ENCODE measurements around the gene MORN5. TPM values are rescaled to one million over a fixed set of nuclear protein-coding genes. Genes with fewer than 3 reads are reported as not detected.

MORN5 gene
- total and polyA plus RNA-seq, 10 donors = 1.4 TPM; not detected in 9

DNA sequence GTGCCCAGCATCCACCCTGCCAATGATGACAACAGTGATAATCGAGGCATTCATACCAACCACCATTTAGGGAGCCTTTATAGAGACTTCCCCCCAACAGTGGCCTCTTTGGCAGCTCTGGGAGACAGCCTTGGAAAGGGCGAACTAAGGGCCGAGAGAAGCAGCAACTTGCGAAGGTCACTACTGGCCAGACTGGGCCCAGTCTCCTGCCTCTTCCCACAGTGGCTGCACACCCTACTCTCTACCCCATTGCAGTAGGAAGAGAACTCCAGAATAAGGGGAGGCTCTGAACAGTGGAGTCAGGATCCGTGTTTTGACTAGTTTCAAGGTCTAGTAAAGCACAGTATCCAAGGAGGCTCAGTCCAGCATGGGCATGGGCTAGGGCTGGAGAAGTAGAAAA, 63.7 kb downstream of the MORN5 start:
- Histone ChIP-seq H3K27me3 (replicated peaks in 1 of 7) (peaks cover 4 to 100% (median 64%) of the 10 kb centered on the region in 7 donors), H3K4me3 (no peak overlapping the region), H3K27ac (no peak overlapping the region), H3K4me1 (peaks cover 16 to 57% (median 39%) of the 10 kb centered on the region in 6 donors), H3K9me3 (no peaks in the 10 kb centered on the region), H3K36me3 (no peaks in the 10 kb centered on the region)
- WGBS, 5 donors = 79 to 91% (median 90%) methylated on average over 5 of the region's 5 CpGs
- no peak for TF ChIP-seq CTCF (IDR thresholded peaks at IDR 0.05 in 8 of 11, conservative IDR thresholded peaks at IDR 0.05 in 3 of 11)
- no peak for TF ChIP-seq POLR2A (IDR thresholded peaks at IDR 0.05)
- no peak for TF ChIP-seq POLR2AphosphoS5 (IDR thresholded peaks at IDR 0.05)
- no peak for DNase-seq
- intact Hi-C loops (cut with DNase I; ENCODE audit: low total_unique reads) = no loop called here

GRCh38 chr9:122225312-122226141, 65.8 kb downstream of the MORN5 start:
- intact Hi-C loops (cut with DNase I; ENCODE audit: low total_unique reads) = no loop called here
- no peak for TF ChIP-seq POLR2A (IDR thresholded peaks at IDR 0.05)
- no peak for TF ChIP-seq CTCF (IDR thresholded peaks at IDR 0.05 in 8 of 11, conservative IDR thresholded peaks at IDR 0.05 in 3 of 11)
- no peak for TF ChIP-seq POLR2AphosphoS5 (IDR thresholded peaks at IDR 0.05)
- peaks cover 4 to 100% (median 60%) of the 10 kb centered on the region in 7 donors for H3K27me3 ChIP-seq (replicated peaks in 1 of 7)

DNA sequence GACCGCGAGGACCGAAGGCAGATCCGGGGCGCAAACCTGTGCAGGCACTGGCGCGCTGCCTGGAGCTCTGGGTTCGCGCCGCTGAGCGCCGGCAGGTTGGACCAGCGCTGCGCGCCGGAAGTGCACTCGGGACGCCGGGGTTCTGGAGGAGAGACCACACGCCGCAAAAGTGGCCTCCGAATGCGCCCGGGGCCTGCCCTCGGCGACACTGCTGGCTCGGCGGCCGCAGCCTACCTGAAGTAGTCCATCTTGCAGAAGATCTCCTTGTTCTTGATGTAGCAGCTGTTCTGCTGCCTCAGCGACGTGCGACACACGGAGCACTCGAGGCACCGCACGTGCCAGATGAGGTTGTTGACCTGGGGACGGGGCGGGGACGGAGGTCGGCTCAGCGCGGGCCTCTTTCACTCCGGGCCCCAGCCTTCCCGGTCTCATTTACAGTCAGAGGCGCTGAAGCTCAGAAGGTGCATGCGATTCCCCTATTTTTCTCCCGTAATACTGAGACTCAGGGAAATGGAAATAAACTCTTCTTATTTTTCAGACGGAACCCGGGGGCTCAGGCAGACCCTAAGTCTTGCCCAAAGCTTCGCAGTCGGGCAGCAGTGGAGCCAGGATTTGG, 66.5 kb downstream of the MORN5 start:
- Histone ChIP-seq H3K4me3 (peak overlapping the region in 2 of 8 donors; percentile 0 to 5), H3K27me3 (replicated peaks in 1 of 7) (peaks cover 4 to 100% (median 52%) of the 10 kb centered on the region in 7 donors), H3K27ac (no peak overlapping the region), H3K36me3 (no peaks in the 10 kb centered on the region), H3K9me3 (no peaks in the 10 kb centered on the region), H3K4me1 (peaks cover 4 to 37% (median 22%) of the 10 kb centered on the region in 6 donors)
- DNase-seq = no peak
- WGBS, 5 donors = 28 to 77% (median 33%) methylated on average over 26 to 51 of the region's 51 CpGs
- intact Hi-C loops (cut with DNase I; ENCODE audit: low total_unique reads) = no loop called here
- TF ChIP-seq POLR2AphosphoS5 (IDR thresholded peaks at IDR 0.05) = no peak

More at GRCh38 chr9:122225312-122226141, 65.8 kb downstream of the MORN5 start:
- Histone ChIP-seq H3K4me1 (peaks cover 4 to 44% (median 24%) of the 10 kb centered on the region in 6 donors), H3K4me3 (peak overlapping the region in 2 of 8 donors; percentile 0 to 5), H3K36me3 (no peaks in the 10 kb centered on the region), H3K27ac (no peak overlapping the region), H3K9me3 (no peaks in the 10 kb centered on the region)
- DNase-seq = no peak
- WGBS, 5 donors = 63 to 85% (median 70%) methylated on average over 49 to 51 of the region's 51 CpGs

- no peak for DNase-seq
- 39 to 66% (median 41%) methylated on average over 42 to 59 of the region's 59 CpGs for WGBS, 5 donors
- Histone ChIP-seq H3K36me3 (no peaks in the 10 kb centered on the region), H3K4me3 (peak overlapping the region in 6 of 8 donors; percentile 0 to 68 (median 40)), H3K4me1 (peaks cover 4 to 36% (median 22%) of the 10 kb centered on the region in 6 donors), H3K27ac (no peak overlapping the region), H3K27me3 (replicated peaks in 1 of 7) (peaks cover 4 to 100% (median 48%) of the 10 kb centered on the region in 7 donors), H3K9me3 (no peaks in the 10 kb centered on the region)
- intact Hi-C loops (cut with DNase I; ENCODE audit: low total_unique reads) = no loop called here
- no peak for TF ChIP-seq CTCF (IDR thresholded peaks at IDR 0.05 in 8 of 11, conservative IDR thresholded peaks at IDR 0.05 in 3 of 11)
- no peak for TF ChIP-seq POLR2A (IDR thresholded peaks at IDR 0.05)
- TF ChIP-seq POLR2AphosphoS5 (IDR thresholded peaks at IDR 0.05) = no peak
These were observed 67.3 kb downstream of the MORN5 start for GRCh38 chr9:122226758-122227574.

All from spleen (tissue), 11 donors.